Mononuclear cell (primary cell): ENCODE measurements around the gene PCNX3. TPM values are rescaled to one million over a fixed set of nuclear protein-coding genes. Genes with fewer than 3 reads are reported as not detected.

ENCODE experiments used
- H3K27me3 ChIP-seq: 2 replicates; pipeline ENCODE4 v1.6.0; 2011; ENCODE audit warnings: low read length, control low read depth; ENCODE audit not compliant: insufficient read depth
- H3K4me1 ChIP-seq: 2 replicates; pipeline ENCODE4 v1.5.1; 2011; ENCODE audit warnings: mild to moderate bottlenecking, low read length, control low read depth; ENCODE audit not compliant: insufficient read depth
- H3K4me3 ChIP-seq: 2 replicates; pipeline ENCODE4 v1.5.1; 2011; ENCODE audit warnings: mild to moderate bottlenecking, low read length, moderate library complexity
- H3K9me3 ChIP-seq: 2 replicates; pipeline ENCODE4 v1.5.1; 2011; ENCODE audit warnings: low read depth, mild to moderate bottlenecking, control low read depth, low read length
- total RNA-seq: library from RNA; depleted of rRNA; stranded (reverse); fragments of >200 nt; gene quantifications from one replicate; pipeline ENCODE4 v1.2.3, GENCODE V29; 2012

PCNX3 gene
- total RNA-seq, result 15.0 TPM

DNA sequence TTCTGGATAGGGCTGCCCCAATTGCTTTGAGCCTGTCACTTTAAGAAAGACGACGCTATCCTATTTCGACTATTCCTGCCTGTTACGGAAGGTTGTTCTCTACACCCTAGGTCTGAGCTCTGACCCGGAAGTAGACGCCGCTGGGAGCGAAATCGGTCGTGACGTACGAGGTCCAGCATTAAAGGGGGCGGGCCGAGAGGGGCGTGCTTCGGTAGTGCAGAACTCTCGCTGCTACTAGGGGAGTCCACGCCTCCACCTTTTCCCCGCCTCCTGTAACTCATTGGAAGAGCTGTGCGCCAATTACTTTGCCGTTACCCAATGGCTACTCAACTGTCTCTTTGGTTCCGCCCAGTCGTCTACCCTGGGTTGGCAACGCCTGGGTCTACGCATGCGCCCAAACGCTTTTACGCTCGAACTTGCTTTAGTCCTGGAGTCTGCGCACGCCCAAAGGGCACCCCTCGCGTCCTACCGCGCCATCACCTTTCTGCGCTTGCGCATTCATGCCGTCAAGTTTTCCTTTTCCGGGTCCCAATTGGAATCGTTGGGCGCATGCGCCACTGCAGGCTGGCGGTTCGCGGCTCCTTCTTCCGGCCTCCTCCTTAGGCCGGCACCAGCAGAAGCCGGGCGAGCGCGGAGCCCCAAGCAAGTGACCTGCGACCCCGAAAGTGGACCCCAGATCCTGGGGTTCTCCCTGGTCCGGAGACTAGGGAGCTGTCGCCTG lies at the start of gene PCNX3:
Gene PCNX3, plus strand, starts transcription at position 548 of the 721 bp plus-strand sequence. CDS start 536 bp downstream, outside the sequence.
- peaks cover 47% of the 10 kb centered on the region for H3K4me1 ChIP-seq
- peak within 1 kb of the TSS; percentile 92 for H3K4me3 ChIP-seq
- no peaks in the 10 kb centered on the region for H3K9me3 ChIP-seq
- no peaks in the 10 kb centered on the region for H3K27me3 ChIP-seq

DNA sequence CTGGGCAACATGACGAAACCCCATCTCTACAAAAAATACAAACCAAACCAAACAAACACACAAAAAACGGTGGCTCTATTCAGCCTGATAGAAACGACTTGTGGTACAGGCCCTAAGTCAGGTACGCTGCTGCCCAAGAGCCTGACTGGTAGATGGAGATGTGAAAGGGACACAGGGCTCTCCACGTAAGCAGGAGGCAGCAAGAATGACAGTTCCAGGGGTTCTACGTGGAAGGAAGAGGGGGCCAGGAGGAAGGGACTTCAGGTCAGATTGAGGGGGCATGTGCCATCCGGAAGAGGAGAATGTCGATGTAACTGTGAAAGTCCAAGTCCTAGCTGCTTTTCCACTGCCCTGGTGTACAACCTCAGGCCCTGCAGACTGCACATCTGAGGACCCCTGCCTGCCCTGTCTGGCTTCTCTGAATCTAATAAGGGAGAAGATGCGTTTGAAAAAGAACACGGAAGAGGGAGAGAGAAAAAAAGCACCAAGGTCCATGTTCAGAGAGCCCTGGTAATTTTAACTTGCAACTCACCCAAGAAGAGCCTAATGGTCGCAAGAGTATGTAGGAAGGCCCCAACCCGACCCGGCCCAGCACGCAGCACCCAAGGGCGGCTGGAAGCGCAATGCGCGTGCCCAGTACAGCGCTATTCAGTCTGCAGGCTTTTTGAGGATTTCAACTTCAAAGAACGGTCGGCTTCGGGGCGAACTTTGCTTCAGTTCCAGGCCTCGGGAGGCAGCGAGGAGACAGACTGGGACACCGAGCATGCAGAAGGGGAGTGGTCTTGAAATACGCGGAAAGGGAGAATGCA lies 46.2 kb upstream of the PCNX3 start:
- Histone ChIP-seq H3K4me1 (peaks cover 83% of the 10 kb centered on the region), H3K9me3 (no peaks in the 10 kb centered on the region), H3K4me3 (peak overlapping the region; percentile 60), H3K27me3 (no peaks in the 10 kb centered on the region)

DNA sequence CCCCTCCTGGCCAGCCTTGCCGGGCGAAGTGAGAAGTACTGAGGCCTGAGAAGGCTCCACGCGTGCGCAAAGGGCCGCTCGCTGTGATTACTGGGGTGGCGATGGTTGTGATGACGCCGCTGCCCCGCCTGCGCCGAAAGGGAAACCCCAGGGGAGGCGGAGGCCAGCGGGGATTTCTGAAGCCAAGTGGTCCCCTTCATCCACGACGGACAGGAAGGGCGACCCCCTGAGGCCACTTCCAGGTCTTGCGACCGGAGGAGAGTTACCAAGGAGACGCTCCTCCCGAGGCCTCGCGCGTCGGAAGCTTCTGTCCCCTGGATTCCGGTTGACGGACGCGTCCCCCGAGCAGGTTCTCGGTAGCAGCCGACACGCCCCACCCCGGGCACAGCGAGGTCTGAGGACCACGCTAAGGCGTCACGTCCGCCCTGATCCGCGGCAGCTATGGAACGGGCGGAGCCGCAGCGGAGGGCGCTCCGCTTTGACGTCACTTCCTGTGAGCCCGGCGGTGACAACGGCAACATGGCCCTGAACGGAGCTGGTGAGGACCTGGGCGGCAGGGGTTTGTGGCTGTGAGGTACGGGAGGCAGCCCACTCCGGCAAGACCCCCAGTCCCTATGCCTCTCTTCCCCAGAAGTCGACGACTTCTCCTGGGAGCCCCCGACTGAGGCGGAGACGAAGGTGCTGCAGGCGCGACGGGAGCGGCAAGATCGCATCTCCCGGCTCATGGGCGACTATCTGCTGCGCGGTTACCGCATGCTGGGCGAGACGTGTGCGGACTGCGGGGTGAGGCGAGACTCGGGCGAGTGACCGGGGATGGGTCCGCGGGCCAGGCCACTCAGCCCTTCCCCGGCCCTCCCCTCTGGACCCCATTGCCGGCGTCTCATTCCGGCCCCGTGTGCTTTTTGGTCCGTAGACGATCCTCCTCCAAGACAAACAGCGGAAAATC lies 45.3 kb upstream of the PCNX3 start, which contains the start of gene ZNRD2:
Gene ZNRD2, plus strand, starts transcription at position 505 of the 946 bp plus-strand sequence. Its CDS starts 15 bp downstream, at position 520.
- no peaks in the 10 kb centered on the region for H3K9me3 ChIP-seq
- peaks cover 81% of the 10 kb centered on the region for H3K4me1 ChIP-seq
- no peaks in the 10 kb centered on the region for H3K27me3 ChIP-seq
- peak within 1 kb of the TSS; percentile 60 for H3K4me3 ChIP-seq

DNA sequence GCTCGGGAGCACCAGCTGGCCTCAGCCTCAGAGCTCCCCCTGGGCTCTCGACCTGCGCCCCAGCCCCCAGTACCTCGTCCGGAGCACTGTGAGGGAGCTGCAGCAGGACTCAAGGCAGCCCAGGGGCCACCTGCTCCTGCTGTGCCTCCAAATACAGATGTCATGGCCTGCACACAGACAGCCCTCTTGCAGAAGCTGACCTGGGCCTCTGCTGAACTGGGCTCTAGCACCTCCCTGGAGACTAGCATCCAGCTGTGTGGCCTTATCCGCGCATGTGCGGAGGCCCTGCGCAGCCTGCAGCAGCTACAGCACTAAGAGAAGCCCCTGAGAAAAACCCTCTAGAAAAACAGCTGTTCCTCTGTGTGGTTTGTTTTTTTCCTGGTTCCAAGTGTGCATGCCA lies 44.2 kb upstream of the PCNX3 start:
- no peaks in the 10 kb centered on the region for H3K9me3 ChIP-seq
- H3K27me3 ChIP-seq, result no peaks in the 10 kb centered on the region
- no peak overlapping the region for H3K4me3 ChIP-seq
- H3K4me1 ChIP-seq, result peaks cover 75% of the 10 kb centered on the region

DNA sequence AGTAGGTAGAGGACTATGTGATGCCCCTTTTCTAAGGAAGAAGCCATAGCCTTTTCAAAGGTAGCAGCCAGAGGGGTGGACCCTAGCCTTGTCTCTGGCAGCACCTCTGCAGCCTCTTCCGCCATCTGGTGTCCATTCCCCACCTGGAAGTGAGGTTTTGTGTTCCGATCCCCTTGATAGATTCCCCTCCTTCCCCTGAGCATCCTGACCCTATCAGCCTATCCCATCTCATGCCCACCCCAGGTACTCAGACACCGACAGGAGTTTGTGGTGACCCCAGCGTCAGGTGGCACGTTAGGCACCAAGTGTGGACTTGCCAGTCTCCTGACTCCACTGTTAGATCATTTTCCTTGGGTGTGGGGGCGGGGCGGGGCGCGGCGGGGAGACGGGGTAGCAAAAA lies 43.6 kb upstream of the PCNX3 start:
- Histone ChIP-seq H3K4me3 (peak overlapping the region; percentile 67), H3K27me3 (no peaks in the 10 kb centered on the region), H3K9me3 (no peaks in the 10 kb centered on the region), H3K4me1 (peaks cover 75% of the 10 kb centered on the region)

DNA sequence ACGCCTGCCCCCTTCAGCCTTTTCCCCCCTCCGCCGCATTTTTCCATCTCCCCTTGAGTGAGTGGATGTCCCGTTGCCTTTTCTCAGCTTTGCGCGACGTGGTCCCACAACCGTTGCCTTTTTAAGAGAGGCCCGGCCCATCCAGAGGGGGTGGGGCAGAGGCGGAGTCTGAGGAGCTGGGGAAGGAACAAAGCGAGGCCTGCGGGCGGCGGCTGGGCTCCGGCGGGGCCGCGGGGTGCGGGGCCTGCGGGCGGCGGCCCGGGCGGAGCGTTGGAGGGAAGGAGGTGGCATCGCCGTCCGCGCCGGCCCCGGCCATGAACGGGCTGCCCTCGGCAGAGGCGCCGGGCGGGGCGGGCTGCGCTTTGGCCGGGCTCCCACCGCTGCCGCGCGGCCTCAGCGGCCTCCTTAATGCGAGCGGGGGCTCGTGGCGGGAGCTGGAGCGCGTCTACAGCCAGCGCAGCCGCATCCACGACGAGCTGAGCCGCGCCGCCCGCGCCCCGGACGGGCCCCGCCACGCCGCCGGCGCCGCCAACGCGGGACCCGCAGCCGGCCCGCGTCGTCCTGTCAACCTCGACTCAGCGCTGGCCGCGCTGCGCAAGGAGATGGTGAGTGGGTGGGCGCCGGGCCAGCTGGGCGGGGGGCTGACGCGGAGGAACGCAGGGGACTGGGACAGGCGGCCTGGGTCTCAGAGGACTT lies 43.1 kb upstream of the PCNX3 start, which contains the start of gene FAM89B:
Gene FAM89B, plus strand, starts transcription at position 183 of the 696 bp plus-strand sequence. Its CDS starts 132 bp downstream, at position 315.
- no peaks in the 10 kb centered on the region for H3K9me3 ChIP-seq
- H3K27me3 ChIP-seq, result no peaks in the 10 kb centered on the region
- H3K4me1 ChIP-seq, result peaks cover 75% of the 10 kb centered on the region
- H3K4me3 ChIP-seq, result peak within 1 kb of the TSS; percentile 67

DNA sequence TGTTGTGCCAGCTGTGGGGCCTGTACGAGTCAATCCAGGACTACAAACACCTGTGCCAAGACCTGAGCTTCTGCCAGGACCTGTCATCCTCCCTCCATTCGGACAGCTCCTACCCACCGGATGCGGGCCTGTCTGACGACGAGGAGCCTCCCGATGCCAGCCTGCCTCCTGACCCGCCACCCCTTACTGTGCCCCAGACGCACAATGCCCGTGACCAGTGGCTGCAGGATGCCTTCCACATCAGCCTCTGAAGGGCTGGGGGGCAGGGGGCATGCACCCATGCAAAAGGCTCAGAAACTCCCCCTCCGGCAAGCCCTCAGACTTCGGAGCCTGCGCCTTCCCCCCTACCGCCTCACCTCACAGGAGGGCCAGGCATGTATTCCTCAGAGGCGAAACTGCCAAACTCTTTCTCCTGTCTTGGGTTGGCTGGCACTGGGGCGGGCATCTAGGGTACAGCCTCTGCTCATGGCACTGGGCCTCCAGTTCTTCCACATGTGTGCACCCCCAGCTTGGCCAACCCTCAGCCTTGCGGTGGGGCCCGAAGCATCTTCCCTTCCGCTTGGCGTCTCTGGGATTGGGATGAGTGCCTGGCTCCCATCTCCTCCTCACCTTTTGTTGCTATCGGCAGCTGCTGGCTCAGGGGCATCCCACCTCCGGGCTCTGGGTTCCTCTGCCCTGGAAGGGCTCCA lies 42.0 kb upstream of the PCNX3 start:
- H3K4me3 ChIP-seq, result peak overlapping the region; percentile 67
- no peaks in the 10 kb centered on the region for H3K9me3 ChIP-seq
- peaks cover 75% of the 10 kb centered on the region for H3K4me1 ChIP-seq
- H3K27me3 ChIP-seq, result no peaks in the 10 kb centered on the region

DNA sequence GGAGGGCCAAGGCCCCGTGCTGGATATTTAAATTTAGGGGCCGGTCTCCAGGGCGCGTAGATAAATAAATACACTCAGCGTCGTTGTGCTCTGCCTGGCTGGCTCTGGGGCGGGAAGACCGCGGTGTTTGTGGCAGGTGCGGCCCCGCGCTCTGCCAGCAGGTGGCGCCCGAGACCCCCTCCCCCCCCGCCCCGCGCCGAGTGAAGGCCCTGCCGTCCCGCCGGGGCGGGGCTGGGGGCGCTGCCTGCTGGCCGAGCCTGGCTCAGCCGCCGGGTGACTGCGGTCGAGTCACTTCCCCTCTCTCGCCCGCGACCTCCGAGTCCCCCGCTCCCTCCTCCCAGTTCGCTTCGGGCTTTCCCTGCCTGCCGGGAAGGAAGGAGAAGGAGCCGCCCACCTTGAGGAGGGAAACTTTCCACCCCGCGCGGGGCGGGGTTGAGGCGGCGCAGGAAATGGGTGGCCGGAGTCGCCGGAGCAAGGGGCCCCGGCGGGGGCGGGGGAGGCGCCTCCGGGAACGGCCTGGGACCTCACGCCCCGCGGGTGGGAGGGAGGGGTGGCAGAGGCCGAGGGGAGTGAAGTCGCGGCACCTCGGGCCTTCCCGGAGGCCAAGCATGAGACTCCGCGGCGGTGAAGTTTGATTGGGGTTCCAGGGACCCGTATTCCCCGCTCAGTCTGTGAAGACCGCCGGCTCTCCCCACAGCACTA lies 41.3 kb upstream of the PCNX3 start:
- Histone ChIP-seq H3K4me3 (peak overlapping the region; percentile 67), H3K9me3 (no peaks in the 10 kb centered on the region), H3K4me1 (peaks cover 75% of the 10 kb centered on the region), H3K27me3 (no peaks in the 10 kb centered on the region)

DNA sequence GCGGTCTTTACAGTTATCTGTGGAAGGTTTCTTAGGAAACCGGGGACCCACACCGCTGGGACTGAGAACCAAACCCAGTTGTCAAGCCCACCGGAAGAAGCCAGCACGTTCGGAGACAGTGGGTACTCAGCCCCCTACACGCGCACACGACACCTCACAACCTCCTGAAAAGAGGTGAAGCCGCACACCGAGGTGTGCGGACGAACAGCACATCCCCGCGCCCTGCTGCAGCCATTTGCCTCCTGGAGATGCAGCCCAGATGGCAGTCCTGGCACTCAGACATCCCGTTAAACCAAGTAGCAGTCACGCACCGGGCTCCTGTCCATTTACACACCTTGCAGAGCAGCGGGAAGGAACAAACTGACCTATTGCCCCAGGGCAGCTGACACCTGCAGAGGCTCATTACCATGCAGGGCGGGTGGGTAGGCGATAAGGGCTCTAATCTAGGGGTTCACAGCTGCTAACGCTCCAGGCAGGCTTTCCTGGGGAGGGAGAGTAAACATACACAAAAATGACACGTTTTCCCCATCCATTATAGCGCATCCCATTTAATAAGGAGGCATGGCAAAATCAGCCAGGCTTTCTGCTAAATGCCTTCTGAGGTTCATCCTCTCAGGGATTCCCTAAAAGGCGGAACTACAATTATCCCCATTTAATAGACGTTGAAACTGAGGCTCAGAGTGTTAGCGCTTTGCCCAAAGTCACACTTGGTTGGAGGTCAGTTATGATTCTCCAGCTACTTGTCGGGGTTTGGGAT lies 40.6 kb upstream of the PCNX3 start:
- no peaks in the 10 kb centered on the region for H3K9me3 ChIP-seq
- peaks cover 73% of the 10 kb centered on the region for H3K4me1 ChIP-seq
- no peaks in the 10 kb centered on the region for H3K27me3 ChIP-seq
- H3K4me3 ChIP-seq, result peak overlapping the region; percentile 67

DNA sequence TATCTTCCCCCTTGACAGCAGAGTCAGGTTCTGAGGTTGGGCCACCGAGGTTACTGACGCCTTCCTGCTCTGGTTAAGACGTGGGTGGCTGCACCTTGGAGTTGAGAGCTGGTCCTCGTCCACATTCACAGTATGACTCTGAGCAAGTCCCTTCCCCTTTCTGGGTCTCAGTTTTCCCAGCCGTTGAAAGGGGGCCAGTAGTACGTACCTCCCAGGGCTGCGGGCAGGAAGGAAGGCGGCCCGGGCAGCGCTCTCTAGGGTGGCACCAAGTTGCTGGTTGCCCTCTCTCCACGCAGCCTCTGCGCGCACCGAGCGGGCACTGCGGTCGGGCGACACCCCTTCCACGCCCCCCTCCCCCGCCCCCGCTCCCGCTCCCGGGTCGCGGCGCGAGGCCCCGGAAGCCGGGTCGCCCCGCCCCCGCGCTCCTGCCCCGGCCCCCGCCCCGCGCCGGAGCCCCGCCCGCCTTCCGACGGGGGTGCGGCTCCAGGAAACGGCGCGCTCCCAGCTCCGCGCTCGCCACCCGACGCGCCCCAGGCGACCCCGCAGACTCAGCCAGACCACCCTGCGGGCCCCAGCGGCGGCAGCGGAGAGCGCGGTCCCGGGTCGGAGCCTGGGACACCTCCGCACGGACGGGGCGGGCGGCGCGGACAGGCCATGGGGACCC lies 39.9 kb upstream of the PCNX3 start, which contains the start of gene EHBP1L1:
Gene EHBP1L1, plus strand, starts transcription at position 486 of the 664 bp plus-strand sequence. CDS start 250 bp downstream, outside the sequence.
- Histone ChIP-seq H3K4me1 (peaks cover 71% of the 10 kb centered on the region), H3K27me3 (no peaks in the 10 kb centered on the region), H3K9me3 (no peaks in the 10 kb centered on the region), H3K4me3 (peak within 1 kb of the TSS; percentile 76)

DNA sequence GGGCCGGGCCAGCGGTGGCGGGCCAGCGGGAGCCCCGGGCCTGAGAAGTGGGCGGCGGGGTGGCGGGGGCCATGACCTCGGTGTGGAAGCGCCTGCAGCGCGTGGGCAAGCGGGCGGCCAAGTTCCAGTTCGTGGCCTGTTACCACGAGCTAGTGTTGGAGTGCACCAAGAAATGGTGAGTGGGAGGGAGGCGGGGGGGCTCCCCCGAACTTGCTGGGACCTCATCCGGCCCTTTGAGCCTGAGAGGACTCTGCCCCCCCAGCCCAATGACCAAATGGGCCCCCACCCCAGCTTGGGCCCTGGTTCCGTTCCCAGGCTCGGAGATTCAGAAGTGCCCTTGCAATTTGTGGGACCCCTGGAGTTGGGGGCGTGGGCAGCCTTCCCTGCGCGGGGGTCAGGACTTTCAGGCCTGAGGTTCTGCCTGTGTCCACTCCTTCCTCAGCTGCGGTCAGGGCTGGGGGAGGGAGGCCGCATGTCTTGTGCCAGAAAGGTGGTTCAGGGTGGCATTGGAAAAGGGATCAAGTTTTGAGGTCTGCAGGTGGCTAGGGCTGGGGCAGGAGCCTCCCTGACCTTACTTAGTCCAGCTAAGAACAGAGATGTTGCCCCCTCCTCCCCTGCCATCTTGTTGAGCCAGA lies 39.2 kb upstream of the PCNX3 start:
- Histone ChIP-seq H3K9me3 (no peaks in the 10 kb centered on the region), H3K4me3 (peak overlapping the region; percentile 76), H3K27me3 (no peaks in the 10 kb centered on the region), H3K4me1 (peaks cover 65% of the 10 kb centered on the region)
